ENCODE measurements around the gene TAOK1.

Gene TAOK1

DNA sequence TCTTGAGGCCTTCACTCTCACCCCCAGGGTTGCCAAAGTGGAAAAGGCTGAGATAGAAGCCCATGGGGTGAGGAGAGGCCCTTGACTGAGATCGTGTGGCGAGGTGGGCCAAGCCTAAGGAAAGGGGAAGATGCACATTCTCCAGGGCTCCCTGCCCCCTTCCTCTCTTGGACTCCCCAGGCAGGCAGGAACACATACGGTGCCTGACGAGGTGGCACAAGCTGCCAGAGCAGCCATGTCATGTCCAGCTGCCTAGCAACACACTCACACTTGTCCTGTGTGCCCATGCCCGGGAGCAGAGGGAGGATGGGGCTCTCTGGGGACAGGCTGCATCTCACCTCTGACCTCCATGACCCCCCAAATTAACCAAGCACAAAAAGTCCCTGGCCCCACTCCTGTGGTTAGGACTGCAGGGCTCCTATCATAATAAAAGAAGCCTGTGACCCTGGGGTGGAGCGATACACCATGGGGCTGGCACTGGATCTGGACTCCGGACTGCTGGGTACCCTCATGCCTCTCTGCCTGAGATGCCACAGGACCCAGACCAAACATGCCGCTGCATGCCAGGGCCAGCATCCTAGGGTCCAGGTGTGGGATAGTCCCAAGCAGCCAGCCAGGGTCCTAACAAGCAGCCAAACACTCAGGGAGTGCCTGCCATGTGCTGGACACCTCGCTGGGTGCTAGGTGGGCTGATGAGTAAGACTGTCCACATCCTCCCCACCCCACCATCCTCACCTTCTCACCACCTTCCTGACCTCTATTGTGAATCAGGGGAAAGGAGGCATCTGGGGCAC is 196.7 kb downstream of the TAOK1 start:
- no peak for DNase-seq
- TF ChIP-seq, protein P1, sequence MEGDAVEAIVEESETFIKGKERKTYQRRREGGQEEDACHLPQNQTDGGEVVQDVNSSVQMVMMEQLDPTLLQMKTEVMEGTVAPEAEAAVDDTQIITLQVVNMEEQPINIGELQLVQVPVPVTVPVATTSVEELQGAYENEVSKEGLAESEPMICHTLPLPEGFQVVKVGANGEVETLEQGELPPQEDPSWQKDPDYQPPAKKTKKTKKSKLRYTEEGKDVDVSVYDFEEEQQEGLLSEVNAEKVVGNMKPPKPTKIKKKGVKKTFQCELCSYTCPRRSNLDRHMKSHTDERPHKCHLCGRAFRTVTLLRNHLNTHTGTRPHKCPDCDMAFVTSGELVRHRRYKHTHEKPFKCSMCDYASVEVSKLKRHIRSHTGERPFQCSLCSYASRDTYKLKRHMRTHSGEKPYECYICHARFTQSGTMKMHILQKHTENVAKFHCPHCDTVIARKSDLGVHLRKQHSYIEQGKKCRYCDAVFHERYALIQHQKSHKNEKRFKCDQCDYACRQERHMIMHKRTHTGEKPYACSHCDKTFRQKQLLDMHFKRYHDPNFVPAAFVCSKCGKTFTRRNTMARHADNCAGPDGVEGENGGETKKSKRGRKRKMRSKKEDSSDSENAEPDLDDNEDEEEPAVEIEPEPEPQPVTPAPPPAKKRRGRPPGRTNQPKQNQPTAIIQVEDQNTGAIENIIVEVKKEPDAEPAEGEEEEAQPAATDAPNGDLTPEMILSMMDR (IDR thresholded peaks at IDR 0.05; ENCODE audit: low read depth, low read length, missing control alignments), result no peak
- Histone ChIP-seq H3K4me3 (ENCODE audit: low read depth, low read length) (no peak overlapping the region), H3K27ac (no peak overlapping the region), H3K27me3 (replicated peaks) (no peaks in the 10 kb centered on the region), H3K36me3 (replicated peaks) (peaks cover 16% of the 10 kb centered on the region)
- in situ Hi-C loops (cut with HindIII; ENCODE audit: low pct_ligation_motif_present, low sequenced_read_pairs), result no loop called here

DNA sequence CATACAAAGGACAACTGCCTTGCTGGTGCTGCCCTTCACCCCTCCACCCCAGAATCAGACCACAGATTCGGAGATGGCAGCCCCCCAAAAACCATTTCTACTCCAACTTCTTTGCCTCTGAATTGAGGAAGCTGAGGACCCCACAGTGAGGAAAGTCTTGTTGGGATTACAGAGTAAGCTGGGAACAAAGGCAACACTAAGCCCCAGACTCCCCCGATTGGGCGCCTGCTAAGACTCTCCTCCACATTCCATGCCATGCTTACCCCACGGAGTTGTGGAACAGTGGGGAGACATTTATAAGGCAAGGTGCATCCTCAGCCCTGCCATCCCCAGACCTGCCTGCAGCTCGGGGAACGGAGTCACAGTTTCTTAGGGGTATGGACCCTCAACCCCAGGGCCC is 197.4 kb downstream of the TAOK1 start:
- H3K36me3 ChIP-seq (replicated peaks), result peaks cover 9% of the 10 kb centered on the region
- TF ChIP-seq, protein P1 (IDR thresholded peaks at IDR 0.05; ENCODE audit: low read depth, low read length, missing control alignments), result no peak
- in situ Hi-C loops (cut with HindIII; ENCODE audit: low pct_ligation_motif_present, low sequenced_read_pairs), result no loop called here
- no peak overlapping the region for H3K27ac ChIP-seq
- H3K27me3 ChIP-seq (replicated peaks), result no peaks in the 10 kb centered on the region
- no peak for DNase-seq
- peak overlapping the region; percentile 74 for H3K4me3 ChIP-seq (ENCODE audit: low read depth, low read length)

DNA sequence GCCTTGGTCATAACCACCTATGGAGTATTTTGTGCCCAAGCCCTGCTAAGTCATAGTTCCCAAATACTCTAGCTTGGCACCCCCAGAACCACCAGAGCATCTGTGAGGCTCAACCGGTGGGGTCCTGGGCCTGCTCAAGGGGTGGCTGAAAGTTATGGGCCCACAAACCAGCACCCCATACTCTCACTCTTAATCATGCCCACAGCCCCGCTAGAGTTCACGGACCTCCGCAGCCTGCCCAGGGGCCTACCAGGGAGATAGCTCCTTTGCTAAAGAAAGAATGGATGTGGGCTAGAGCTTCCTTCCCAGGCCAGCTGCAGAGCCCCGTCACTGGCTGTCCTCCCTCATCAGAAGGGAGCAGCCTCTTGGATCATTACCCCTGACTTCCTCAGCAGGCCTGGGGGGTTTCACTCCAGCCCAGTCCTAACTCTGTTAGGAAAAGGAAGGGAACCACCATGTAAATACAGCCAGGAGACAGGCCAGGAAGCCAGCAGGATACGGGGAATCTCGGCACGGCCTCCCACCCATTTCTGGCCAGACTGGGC is 197.9 kb downstream of the TAOK1 start:
- H3K27ac ChIP-seq, result peak overlapping the region; percentile 13
- peak overlapping the region; percentile 74 for H3K4me3 ChIP-seq (ENCODE audit: low read depth, low read length)
- TF ChIP-seq, protein P1 (IDR thresholded peaks at IDR 0.05; ENCODE audit: low read depth, low read length, missing control alignments), result no peak
- DNase-seq, result no peak
- H3K36me3 ChIP-seq (replicated peaks), result peaks cover 4% of the 10 kb centered on the region
- in situ Hi-C loops (cut with HindIII; ENCODE audit: low pct_ligation_motif_present, low sequenced_read_pairs), result no loop called here
- H3K27me3 ChIP-seq (replicated peaks), result no peaks in the 10 kb centered on the region

DNA sequence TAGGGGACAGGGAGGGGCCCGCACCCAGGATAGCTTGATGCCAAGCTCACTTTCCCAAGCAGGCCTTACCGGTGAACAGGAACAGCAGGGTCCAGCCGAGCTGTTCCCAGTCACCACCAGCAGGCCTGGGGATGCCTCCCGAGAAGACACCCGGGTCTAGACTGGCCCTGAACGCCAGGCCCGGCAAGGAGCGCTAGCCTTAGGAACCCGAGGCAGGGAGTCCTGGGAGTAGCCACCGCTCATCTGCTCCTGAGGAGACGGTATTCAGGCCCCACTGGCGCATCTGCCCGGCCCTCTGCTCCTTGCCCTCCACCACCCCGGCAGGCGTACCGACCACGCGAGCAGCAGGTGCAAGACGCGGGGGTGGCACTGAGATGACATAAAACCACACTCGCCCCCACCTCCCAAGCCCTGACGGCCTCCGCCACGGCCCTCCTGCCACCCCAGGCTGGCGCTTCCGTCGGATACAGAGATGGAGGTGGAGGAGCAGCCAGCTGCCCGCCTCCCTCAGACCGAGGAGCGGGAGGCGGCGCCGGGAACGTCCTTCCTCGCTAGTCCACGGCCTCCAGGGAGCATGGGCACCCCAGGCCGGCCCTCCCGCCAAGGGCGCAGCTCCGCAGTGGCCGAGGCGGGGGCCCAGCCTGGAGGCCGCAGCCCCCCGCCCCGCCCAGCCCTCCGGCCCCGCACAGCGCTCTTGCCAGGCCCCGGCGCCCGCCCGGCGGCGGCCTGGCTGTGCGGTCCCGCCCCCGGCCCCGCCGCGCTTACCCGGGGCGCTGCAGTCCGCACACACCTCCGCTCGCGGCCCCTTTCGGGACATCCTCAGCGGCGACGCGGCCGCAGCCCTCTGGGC is 198.6 kb downstream of the TAOK1 start:
- Histone ChIP-seq H3K27ac (peak overlapping the region; percentile 13), H3K4me3 (ENCODE audit: low read depth, low read length) (peak overlapping the region; percentile 74), H3K27me3 (replicated peaks) (no peaks in the 10 kb centered on the region), H3K36me3 (replicated peaks) (no peaks in the 10 kb centered on the region)
- no peak for DNase-seq
- TF ChIP-seq, protein P1 (IDR thresholded peaks at IDR 0.05; ENCODE audit: low read depth, low read length, missing control alignments), result no peak
- in situ Hi-C loops (cut with HindIII; ENCODE audit: low pct_ligation_motif_present, low sequenced_read_pairs), result no loop called here

DNA sequence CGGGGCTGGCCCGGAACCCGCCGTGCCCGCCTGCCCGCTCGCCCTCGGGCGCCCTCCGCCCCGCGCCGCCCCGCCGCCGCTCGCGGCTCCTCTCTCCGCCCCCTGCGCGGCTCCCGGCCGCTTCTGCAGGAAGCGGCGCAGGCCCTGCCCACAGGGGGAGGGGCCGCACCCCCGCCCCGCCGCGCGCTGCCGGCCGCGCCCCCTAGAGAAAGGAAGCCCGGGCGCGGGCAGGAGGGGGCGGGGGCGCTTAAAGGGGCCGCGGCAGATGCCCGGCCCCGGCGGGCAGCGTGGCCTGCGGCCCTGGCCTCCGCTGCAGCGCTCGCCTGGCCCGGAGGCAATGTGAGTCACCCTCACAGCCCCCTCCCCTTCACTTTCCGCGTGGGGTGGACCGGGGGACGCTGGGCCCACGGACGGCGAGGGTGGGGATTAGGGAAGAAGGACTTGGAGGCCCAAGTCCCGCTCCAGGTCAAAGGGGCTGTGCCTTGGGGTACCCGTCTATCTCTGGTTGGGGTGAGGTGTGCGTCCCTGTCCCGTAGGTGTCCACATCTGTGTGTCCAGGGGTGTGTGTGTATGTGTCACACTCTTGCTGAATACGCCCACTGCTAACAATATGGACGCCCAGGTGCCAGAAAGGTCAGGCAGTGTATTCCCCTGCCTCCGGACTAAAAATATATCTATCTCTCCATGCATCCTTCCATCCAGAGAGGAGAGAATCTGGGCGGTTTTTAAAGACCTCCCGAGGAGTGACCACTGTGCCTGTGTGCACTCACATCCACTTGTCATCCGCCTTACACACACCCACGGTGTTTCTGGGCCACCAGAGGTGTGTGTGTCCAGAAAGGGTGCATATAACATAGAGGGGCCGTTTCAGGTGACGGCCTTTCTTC is 199.6 kb downstream of the TAOK1 start, which contains the start of gene GIT1:
GIT1 (minus strand) TSS at position 125 of the 887 bp plus-strand sequence. CDS start 270 bp downstream, outside the sequence.
- H3K4me3 ChIP-seq (ENCODE audit: low read depth, low read length), result peak within 1 kb of the TSS; percentile 74
- H3K27ac ChIP-seq, result peak within 1 kb of the TSS; percentile 21
- TF ChIP-seq, protein P1 (IDR thresholded peaks at IDR 0.05; ENCODE audit: low read depth, low read length, missing control alignments), result no peak
- in situ Hi-C loops (cut with HindIII; ENCODE audit: low pct_ligation_motif_present, low sequenced_read_pairs), result no loop called here
- no peaks in the 10 kb centered on the region for H3K27me3 ChIP-seq (replicated peaks)
- H3K36me3 ChIP-seq (replicated peaks), result no peaks in the 10 kb centered on the region
- peak; percentile 52 for DNase-seq

Measured in brain microvascular endothelial cell (primary cell).